ENCODE data around the gene UHRF1. TPM values are rescaled to one million over a fixed set of nuclear protein-coding genes. Genes with fewer than 3 reads are reported as not detected.

The UHRF1 gene
- total RNA-seq, 2 donors from 2014 or later, result 6.3 to 48.5 TPM

- peaks cover 12% of the 10 kb centered on the region for H3K4me1 ChIP-seq
- H3K9ac ChIP-seq (ENCODE audit: low read depth in 2 of 2, low read length in 2 of 2), result no peak overlapping the region
- H3K36me3 ChIP-seq, result no peaks in the 10 kb centered on the region
- DNase-seq, result no peak
- H3K27ac ChIP-seq, result no peak overlapping the region
- H3K4me3 ChIP-seq, result no peak overlapping the region
- no peaks in the 10 kb centered on the region for H3K9me3 ChIP-seq
- intact Hi-C loops (cut with DNase I), result no loop called here
- no peaks in the 10 kb centered on the region for H3K27me3 ChIP-seq
- TF ChIP-seq CTCF (IDR thresholded peaks at IDR 0.05), result no peak
These were observed 941 bp upstream of the UHRF1 start for GRCh38 chr19:4908360-4908759.

- Histone ChIP-seq H3K36me3 (no peaks in the 10 kb centered on the region), H3K9ac (ENCODE audit: low read depth in 2 of 2, low read length in 2 of 2) (no peak overlapping the region), H3K27ac (no peak overlapping the region), H3K4me3 (no peak overlapping the region), H3K4me1 (peaks cover 12% of the 10 kb centered on the region), H3K9me3 (no peaks in the 10 kb centered on the region), H3K27me3 (no peaks in the 10 kb centered on the region)
- intact Hi-C loops (cut with DNase I), result no loop called here
- DNase-seq, result no peak
- TF ChIP-seq CTCF (IDR thresholded peaks at IDR 0.05), result no peak
These were observed 533 bp upstream of the UHRF1 start for GRCh38 chr19:4908781-4909155.

DNA sequence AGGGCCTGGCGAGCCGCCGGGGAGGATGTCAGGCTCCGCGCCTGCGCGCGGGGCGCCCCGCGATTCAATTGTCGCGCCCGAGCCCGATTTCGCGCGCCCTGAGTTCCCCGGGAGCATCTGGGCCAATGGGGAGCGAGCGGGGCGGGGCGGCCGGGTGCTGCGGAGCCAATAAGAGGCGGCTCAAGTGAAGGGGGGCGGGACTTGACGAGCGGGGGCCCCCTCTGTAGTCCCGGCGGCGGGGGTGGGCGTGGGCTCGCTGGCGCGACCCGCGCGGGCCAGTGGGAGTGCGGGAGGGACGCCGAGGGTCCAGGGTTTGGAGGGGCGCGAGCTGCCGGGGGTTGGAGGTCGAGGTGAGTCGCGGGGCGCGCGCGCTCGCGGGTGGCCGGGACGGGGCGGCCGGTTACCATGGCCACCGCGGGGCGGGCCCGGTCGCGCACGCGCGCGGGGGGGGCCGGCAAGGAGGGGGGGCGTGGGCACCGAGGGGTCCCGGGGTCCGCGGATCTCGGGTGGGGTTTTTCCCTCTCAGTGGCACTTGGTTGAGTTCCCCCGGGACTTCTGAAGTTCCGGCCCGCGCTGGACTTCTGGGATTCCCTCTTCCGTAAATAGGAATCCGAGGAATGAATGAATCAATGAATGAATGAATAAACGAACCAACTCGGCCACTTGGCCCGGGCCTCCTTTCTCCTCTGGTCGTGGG lies 744 bp downstream of the UHRF1 start:
- DNase-seq, result peak; percentile 93
- H3K36me3 ChIP-seq, result no peaks in the 10 kb centered on the region
- H3K27ac ChIP-seq, result no peak overlapping the region
- intact Hi-C loops (cut with DNase I), result loop anchor here (2.0 kb wide), 1 partner anchor 37 kb away; no protein-coding TSS in a partner anchor
- H3K27me3 ChIP-seq, result no peaks in the 10 kb centered on the region
- peak overlapping the region; percentile 35 to 38 for H3K9ac ChIP-seq (ENCODE audit: low read depth in 2 of 2, low read length in 2 of 2)
- no peaks in the 10 kb centered on the region for H3K9me3 ChIP-seq
- H3K4me1 ChIP-seq, result peaks cover 12% of the 10 kb centered on the region
- no peak for TF ChIP-seq CTCF (IDR thresholded peaks at IDR 0.05)
- H3K4me3 ChIP-seq, result peak overlapping the region; percentile 80

GRCh38 chr19:4910594-4911281 lies 1.4 kb downstream of the UHRF1 start:
- Histone ChIP-seq H3K4me3 (peak overlapping the region; percentile 80), H3K9me3 (no peaks in the 10 kb centered on the region), H3K9ac (ENCODE audit: low read depth in 2 of 2, low read length in 2 of 2) (peak overlapping the region; percentile 35 to 38), H3K4me1 (peaks cover 12% of the 10 kb centered on the region), H3K27ac (peak overlapping the region; percentile 15), H3K27me3 (no peaks in the 10 kb centered on the region), H3K36me3 (no peaks in the 10 kb centered on the region)
- intact Hi-C loops (cut with DNase I), result loop anchor here (2.0 kb wide), 1 partner anchor 38 kb away; no protein-coding TSS in a partner anchor
- TF ChIP-seq CTCF (IDR thresholded peaks at IDR 0.05), result no peak
- DNase-seq, result peak; percentile 38

DNA sequence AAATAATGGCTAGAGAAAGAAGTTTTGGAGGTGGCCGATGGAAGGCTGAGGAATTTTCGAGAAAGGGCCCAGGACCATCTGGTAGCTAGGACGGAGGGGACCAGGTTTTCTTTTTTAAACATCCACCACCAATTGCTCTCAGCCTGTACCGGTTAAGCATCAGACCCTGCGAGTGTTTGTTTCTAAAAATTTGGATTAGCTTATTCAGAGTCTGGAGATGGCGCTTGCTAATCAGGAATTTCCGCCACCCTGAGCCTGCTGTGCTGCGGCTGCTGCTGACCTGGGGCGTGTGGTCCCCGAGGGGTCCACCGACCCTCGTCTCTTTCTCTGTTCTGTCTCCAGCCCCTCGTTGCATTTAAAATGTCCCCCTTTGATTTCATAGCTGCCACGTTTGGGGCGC lies 2.0 kb downstream of the UHRF1 start:
- Histone ChIP-seq H3K36me3 (no peaks in the 10 kb centered on the region), H3K4me1 (peaks cover 12% of the 10 kb centered on the region), H3K27ac (peak overlapping the region; percentile 15), H3K9me3 (no peaks in the 10 kb centered on the region), H3K27me3 (no peaks in the 10 kb centered on the region), H3K4me3 (peak overlapping the region; percentile 3), H3K9ac (ENCODE audit: low read depth in 2 of 2, low read length in 2 of 2) (no peak overlapping the region)
- no peak for TF ChIP-seq CTCF (IDR thresholded peaks at IDR 0.05)
- intact Hi-C loops (cut with DNase I), result loop anchor here (2.0 kb wide), 1 partner anchor 39 kb away; no protein-coding TSS in a partner anchor
- no peak for DNase-seq

All from colonic mucosa (tissue), 4 donors.